Activated CD4-positive, alpha-beta T cell treated with anti-CD3 and anti-CD28 coated beads, Interleukin-2, amount 50 U/mL, for 24 hours (primary cell): ENCODE measurements around the gene ZNF705A.
"Not testable (repeated sequence)": the region's sequence is repeated elsewhere in the genome, so short reads cannot be mapped to it uniquely, and the experiment has no call there.

Experiments
- DNase-seq, 2 donors: peaks; one replicate each; pipeline ENCODE4 v3.0.0-alpha.2; 2020; ENCODE audit warnings: low read depth in 1 of 2, low spot score in 1 of 2

The ZNF705A gene

GRCh38 chr12:8156845-8157244 is at the start of gene ZNF705A:
Gene ZNF705A, plus strand, starts transcription at chr12:8157015. Its CDS starts 15,611 bp downstream, at chr12:8172626.
- DNase-seq = no peak

- peak; percentile 46 to 67 for DNase-seq
These were observed 47.9 kb upstream of the ZNF705A start for GRCh38 chr12:8108808-8109398.

GRCh38 chr12:8113117-8113516 is 43.7 kb upstream of the ZNF705A start:
- not testable (repeated sequence) for DNase-seq

- no peak for DNase-seq
These were observed 36.6 kb upstream of the ZNF705A start for GRCh38 chr12:8120072-8120713.

- no peak for DNase-seq
These were observed 33.5 kb upstream of the ZNF705A start, which contains the start of gene CLEC4A for GRCh38 chr12:8123124-8123912. Gene CLEC4A, plus strand, starts transcription at chr12:8123617. Its CDS starts 262 bp downstream, at chr12:8123879.

GRCh38 chr12:8127138-8127537 is 29.7 kb upstream of the ZNF705A start:
- no peak for DNase-seq

GRCh38 chr12:8133636-8134397 is 23.0 kb upstream of the ZNF705A start:
- DNase-seq = not testable (repeated sequence)

GRCh38 chr12:8134398-8134930 is 22.4 kb upstream of the ZNF705A start:
- DNase-seq = not testable (repeated sequence)

GRCh38 chr12:8141647-8142046 is 15.2 kb upstream of the ZNF705A start:
- DNase-seq = not testable (repeated sequence)

GRCh38 chr12:8143261-8143660 is 13.6 kb upstream of the ZNF705A start:
- DNase-seq = no peak

- DNase-seq = no peak
These were observed 10.9 kb upstream of the ZNF705A start for GRCh38 chr12:8145754-8146441.

- DNase-seq = no peak
These were observed 10.4 kb upstream of the ZNF705A start for GRCh38 chr12:8146442-8146771.

GRCh38 chr12:8154526-8154925 is 2.3 kb upstream of the ZNF705A start:
- no peak for DNase-seq

- DNase-seq = no peak
These were observed 399 bp upstream of the ZNF705A start for GRCh38 chr12:8156416-8156815.

GRCh38 chr12:8157484-8158198 is 826 bp downstream of the ZNF705A start:
- DNase-seq = no peak

- not testable (repeated sequence) for DNase-seq
These were observed 16.1 kb downstream of the ZNF705A start for GRCh38 chr12:8172911-8173310.

GRCh38 chr12:8179989-8180585 is 23.3 kb downstream of the ZNF705A start:
- DNase-seq = peak; percentile 46 to 60

GRCh38 chr12:8181271-8181670 is 24.5 kb downstream of the ZNF705A start:
- not testable (repeated sequence) for DNase-seq

GRCh38 chr12:8182923-8183322 is 26.1 kb downstream of the ZNF705A start:
- not testable (repeated sequence) for DNase-seq
